NCI-H460 (cell line): Measurements from ENCODE around the gene EPHX1. TPM values are rescaled to one million over a fixed set of nuclear protein-coding genes. Genes with fewer than 3 reads are reported as not detected.

Experiments used
- DNase-seq: peaks from one replicate; pipeline ENCODE4 v3.0.0-alpha.2; 2016; ENCODE audit warnings: low read depth; ENCODE audit errors: extremely low read depth
- total RNA-seq: library from RNA; depleted of rRNA; stranded (reverse); fragments of >200 nt; shearing (Covaris generic); gene quantifications from 2 replicates; pipeline ENCODE4 v1.2.3, GENCODE V29; 2014

Gene EPHX1
- total RNA-seq, 1 experiment from 2014 or later, result 163 TPM

- no peak for DNase-seq
Measured at GRCh38 chr1:225859151-225859550, 49.2 kb downstream of the EPHX1 start.

GRCh38 chr1:225860107-225860506, 50.2 kb downstream of the EPHX1 start:
- no peak for DNase-seq

DNA sequence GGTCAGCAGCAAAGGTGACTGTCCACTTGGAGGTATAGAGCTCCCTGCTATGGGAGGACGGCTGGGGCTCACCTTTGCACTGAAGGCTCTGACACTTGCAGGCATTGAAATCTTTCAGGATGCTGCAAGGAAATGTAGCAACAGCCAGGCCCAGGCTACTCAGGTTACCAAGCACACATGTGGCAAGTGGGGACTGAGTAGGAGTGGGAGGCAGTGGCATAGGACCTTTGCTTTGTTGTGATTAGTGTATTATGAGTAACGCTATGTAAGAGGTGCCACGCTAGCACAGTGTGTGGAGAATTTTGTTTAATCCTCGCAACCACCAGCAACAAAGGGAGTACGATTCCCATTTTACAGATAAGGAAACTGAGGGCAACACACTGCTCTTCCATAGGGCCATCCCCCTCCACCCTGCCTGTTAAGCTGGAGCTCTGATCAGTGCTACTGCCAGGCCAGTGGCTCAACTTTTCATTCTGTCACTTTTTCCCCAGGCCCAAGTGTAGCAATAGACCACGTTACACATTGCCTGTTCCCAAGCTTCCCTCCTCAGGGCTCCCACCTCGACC, 51.0 kb downstream of the EPHX1 start:
- no peak for DNase-seq

- DNase-seq, result no peak
Measured at GRCh38 chr1:225861834-225862580, 52.1 kb downstream of the EPHX1 start.

- no peak for DNase-seq
Measured at GRCh38 chr1:225862581-225862950, 52.6 kb downstream of the EPHX1 start.

- DNase-seq, result no peak
Measured at GRCh38 chr1:225863167-225863566, 53.2 kb downstream of the EPHX1 start.

GRCh38 chr1:225865514-225865913, 55.6 kb downstream of the EPHX1 start:
- no peak for DNase-seq

DNA sequence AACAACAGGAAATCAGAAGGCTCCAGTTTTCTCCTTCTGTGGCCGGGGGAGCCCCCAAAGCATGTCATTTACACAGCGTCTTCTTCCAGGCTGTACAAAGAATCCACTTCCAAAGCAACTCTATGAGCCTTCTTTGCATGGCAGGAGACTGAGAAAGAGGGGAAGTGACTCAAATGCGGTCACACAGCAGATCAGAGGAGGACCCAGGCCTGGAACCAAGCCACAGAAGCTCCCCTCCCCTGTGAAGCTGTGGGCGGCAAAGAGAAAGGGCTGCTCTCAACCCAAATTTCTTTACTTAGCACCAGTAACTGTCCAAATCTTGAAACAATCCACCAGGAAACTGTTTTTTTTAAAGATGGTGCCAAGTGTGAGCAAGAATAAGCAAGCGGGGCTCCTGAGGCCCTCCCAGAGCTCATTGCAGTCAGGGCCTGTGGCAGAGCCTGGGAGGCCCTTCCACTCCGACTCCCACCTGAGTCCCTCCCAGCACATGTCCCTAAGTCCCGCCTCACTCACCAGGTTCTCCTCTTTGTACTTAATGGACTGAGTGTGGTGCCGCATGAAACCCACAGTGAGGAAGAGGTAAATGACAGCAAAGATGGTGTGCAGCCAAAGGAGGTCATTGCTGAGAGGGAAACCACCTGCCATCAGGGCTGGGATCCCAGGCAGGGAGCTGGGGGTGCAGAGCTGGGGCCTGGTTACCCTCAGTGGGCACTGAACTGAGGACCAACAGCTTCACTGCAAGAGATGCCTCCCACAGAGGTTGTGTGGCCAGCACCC, 56.3 kb downstream of the EPHX1 start:
- no peak for DNase-seq

GRCh38 chr1:225866981-225867380, 57.1 kb downstream of the EPHX1 start:
- no peak for DNase-seq

- no peak for DNase-seq
Measured at GRCh38 chr1:225868631-225869330, 58.9 kb downstream of the EPHX1 start.

GRCh38 chr1:225870911-225871310, 61.0 kb downstream of the EPHX1 start:
- no peak for DNase-seq

- DNase-seq, result no peak
Measured at GRCh38 chr1:225871359-225872074, 61.6 kb downstream of the EPHX1 start.

DNA sequence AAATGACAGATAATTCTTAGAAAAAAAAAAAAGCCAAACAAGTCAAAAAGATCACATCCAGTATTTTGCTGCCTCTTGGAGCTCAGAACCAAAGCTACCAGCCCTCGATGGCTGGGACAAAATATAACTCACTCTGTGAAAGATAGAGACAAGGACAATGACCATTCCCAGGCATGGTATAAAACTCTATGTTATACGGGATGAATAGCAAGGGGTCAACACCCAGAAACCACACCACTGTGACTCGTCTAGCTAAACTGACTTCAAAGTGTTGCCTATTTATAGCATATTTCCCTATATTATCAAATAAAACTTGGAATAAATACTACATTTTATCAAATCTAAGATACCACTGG, 62.1 kb downstream of the EPHX1 start:
- no peak for DNase-seq

GRCh38 chr1:225873281-225873850, 63.4 kb downstream of the EPHX1 start:
- no peak for DNase-seq

DNA sequence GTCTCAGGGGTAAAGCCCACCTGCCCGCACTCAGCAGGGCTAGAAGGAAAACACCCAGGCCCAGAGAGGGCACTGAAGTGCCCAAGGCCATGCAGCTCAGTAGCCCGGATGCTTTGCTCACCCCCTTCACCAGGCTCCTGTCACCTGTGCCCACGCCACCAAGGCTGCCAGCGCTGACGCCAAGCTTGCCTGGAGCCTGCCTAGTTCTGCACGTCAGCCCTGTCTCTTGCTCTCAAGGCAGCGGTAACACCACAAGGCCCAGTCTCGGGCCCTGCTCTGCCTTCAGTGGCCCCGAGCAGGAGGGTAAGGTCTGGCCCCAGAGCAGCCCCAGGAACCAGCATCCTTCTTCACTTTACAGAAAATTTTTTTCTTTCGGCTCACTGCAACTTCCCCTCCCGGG, 64.5 kb downstream of the EPHX1 start:
- no peak for DNase-seq

DNA sequence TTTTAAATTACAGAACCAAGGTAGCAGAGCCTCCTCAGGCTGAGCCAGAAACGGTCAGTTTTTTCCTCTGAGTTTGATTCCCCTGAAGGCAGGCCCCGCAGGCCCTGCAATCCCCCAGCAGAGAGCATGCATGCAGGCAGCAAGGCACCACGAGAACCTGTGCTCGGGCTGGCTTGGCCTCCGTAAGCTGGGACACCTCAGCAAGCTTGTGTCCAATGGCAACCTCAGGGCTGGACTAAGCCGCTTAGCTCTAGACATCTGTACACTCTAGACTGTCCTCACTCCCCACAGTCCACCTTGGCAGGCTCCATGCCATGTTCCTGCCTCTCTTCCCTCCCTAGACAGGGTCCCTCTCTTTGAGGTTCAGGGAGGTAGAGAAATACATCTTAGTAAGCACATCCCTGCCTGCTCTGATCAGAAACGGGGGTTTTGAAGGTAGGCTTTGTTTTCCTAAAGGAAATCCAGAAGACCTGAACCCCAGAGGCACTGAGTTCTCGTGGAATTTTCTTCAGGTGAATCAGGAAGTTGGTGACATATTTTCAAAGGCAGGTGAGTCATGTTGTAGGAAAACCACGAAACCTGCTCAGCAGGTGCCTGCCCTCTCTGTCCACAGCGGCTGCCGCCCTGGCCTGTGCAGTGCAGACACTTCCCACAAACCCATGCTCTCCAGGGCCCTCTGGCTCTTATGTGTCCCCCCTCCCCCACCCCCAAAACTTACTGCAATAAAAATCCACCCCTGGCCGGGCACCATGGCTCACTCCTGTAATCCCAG, 65.3 kb downstream of the EPHX1 start:
- no peak for DNase-seq

DNA sequence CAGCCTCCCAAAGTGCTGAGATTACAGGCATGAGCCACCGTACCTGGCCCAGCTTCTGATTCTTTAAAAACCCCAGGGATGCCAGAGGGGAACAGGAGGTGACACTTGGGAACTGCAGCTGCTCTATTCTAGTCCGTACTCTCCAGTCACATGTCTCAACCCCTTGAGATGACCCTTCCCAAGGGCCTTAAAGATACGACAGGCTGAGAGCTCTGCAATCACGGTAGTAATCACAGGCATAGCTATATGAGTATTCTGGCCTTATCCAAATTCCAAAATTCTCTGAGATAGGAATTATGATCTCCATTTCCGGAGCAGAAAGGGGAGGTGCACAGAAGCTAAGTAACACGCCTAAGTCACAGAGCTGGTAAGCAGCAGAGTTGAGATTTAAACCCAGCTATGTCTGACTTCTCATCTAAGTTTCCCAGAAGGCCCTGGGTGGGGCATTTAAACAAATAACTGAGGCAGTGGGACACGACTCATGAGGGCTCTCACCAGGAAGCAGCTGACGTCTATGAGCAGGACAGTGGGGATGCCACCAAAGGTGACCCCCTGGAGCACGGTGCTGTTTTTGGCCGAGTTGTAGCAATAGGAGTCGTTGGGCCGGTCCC, 67.1 kb downstream of the EPHX1 start:
- DNase-seq, result no peak

DNA sequence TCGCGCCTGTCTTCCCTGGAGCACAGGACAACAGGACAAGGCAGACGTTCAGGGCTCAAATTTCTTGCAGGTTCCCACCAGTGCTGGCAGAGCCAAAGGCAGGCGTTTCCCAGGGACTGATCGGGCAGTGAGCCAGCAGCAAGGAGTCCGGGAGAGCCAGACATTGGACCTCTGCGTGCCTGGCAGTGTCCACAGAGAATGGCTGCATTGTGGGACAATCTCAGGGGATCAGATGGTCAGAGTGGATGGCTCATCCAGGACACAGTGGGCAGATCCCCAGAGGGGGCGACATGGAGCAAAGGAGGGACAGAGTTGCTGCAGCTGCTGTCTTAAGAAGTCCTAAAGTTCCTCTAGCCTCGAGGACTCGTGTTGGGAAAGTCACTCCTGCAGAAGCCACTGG, 67.7 kb downstream of the EPHX1 start:
- peak; percentile 26 for DNase-seq

DNA sequence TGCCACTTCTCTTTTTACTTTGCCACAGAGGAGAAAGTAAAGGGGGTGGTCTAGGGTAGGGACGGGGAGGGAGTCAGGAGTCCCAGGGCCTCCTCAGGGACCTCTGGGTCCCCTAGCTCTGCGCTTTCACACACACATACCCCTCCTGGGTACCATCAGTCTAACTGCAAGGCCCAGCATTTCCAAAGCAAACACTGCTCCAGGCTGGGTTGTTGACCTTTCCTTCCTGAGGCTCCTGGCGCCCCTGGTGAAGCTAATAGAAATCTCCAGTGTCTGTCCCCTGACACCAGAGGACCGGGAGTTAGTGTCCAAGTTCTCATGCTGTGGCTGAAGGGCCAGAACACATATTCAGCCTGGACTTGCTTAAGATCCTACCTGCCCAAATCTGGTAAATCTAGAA, 68.4 kb downstream of the EPHX1 start:
- DNase-seq, result no peak
